Karpas-422 (cell line): ENCODE data around the gene TREH. TPM values are rescaled to one million over a fixed set of nuclear protein-coding genes. Genes with fewer than 3 reads are reported as not detected.

Source experiments
- DNase-seq: peaks from one replicate; pipeline ENCODE4 v3.0.0-alpha.2; 2015
- H2AFZ ChIP-seq: fragments of 200-600 bp; sonication (generic); 2 replicates; pipeline ENCODE4 v1.6.1; 2014; ENCODE audit warnings: antibody characterized with exemption, low read length, mixed read lengths
- H3K27ac ChIP-seq: fragments of 200-600 bp; sonication (generic); 2 replicates; pipeline ENCODE4 v1.5.1; 2014; ENCODE audit warnings: mild to moderate bottlenecking, low read length, moderate library complexity
- H3K27me3 ChIP-seq: fragments of 200-600 bp; sonication (generic); 2 replicates; pipeline ENCODE4 v1.6.1; 2014; ENCODE audit warnings: low read length, mixed read lengths
- H3K36me3 ChIP-seq: fragments of 200-600 bp; sonication (generic); 2 replicates; pipeline ENCODE4 v1.6.1; 2014; ENCODE audit warnings: low read length, mixed read lengths; ENCODE audit not compliant: insufficient read depth
- H3K4me1 ChIP-seq: fragments of 200-600 bp; sonication (generic); 2 replicates; pipeline ENCODE4 v1.6.1; 2014; ENCODE audit warnings: mild to moderate bottlenecking, low read length, mixed read lengths
- H3K4me2 ChIP-seq: fragments of 200-600 bp; sonication (generic); 2 replicates; pipeline ENCODE4 v1.6.1; 2014; ENCODE audit warnings: low read length, low read depth, mild to moderate bottlenecking; ENCODE audit not compliant: poor library complexity, severe bottlenecking
- H3K4me3 ChIP-seq: fragments of 200-600 bp; sonication (generic); 2 replicates; pipeline ENCODE4 v1.5.1; 2014; ENCODE audit warnings: mild to moderate bottlenecking, antibody characterized with exemption, low read length, mixed read lengths
- H3K79me2 ChIP-seq: fragments of 200-600 bp; sonication (generic); 2 replicates; pipeline ENCODE4 v1.6.1; 2014; ENCODE audit warnings: mild to moderate bottlenecking, low read length, mixed read lengths
- H3K9ac ChIP-seq: fragments of 200-600 bp; sonication (generic); 2 replicates; pipeline ENCODE4 v1.6.0; 2014; ENCODE audit warnings: low read length
- H3K9me2 ChIP-seq: fragments of 200-600 bp; sonication (generic), shearing (Covaris generic); replicated peaks from 2 replicates; pipeline ENCODE4 v1.6.0; 2014; ENCODE audit warnings: mild to moderate bottlenecking, low read length, moderate library complexity; ENCODE audit not compliant: insufficient read depth
- H3K9me3 ChIP-seq: fragments of 300-700, 200-600 bp; sonication (generic); 2 replicates; pipeline ENCODE4 v1.6.1; 2014; ENCODE audit warnings: low read length, mixed read lengths
- H4K20me1 ChIP-seq: fragments of 200-600 bp; sonication (generic); 2 replicates; pipeline ENCODE4 v1.6.1; 2014; ENCODE audit warnings: mild to moderate bottlenecking, antibody characterized with exemption, low read length, low read depth; ENCODE audit not compliant: insufficient read depth
- total RNA-seq: library from RNA; depleted of rRNA; stranded (reverse); fragments of >200 nt; shearing (Covaris generic); gene quantifications from 2 replicates; pipeline ENCODE4 v1.2.3, GENCODE V29; 2014; ENCODE audit warnings: low replicate concordance

The TREH gene
- total RNA-seq, 1 experiment from 2014 or later: not detected

GRCh38 chr11:118644496-118644895 lies 35.0 kb downstream of the TREH start:
- no peaks in the 10 kb centered on the region for H3K9me3 ChIP-seq
- H3K27ac ChIP-seq: no peak overlapping the region
- H3K4me1 ChIP-seq: no peaks in the 10 kb centered on the region
- H3K36me3 ChIP-seq: no peaks in the 10 kb centered on the region
- no peak overlapping the region for H3K4me2 ChIP-seq
- H3K9ac ChIP-seq: no peak overlapping the region
- H3K4me3 ChIP-seq: no peak overlapping the region
- H3K27me3 ChIP-seq: no peaks in the 10 kb centered on the region
- DNase-seq: no peak
- H3K79me2 ChIP-seq: no peaks in the 10 kb centered on the region
- no peak overlapping the region for H2AFZ ChIP-seq
- H4K20me1 ChIP-seq: no peaks in the 10 kb centered on the region
- H3K9me2 ChIP-seq: no peaks in the 10 kb centered on the region

DNA sequence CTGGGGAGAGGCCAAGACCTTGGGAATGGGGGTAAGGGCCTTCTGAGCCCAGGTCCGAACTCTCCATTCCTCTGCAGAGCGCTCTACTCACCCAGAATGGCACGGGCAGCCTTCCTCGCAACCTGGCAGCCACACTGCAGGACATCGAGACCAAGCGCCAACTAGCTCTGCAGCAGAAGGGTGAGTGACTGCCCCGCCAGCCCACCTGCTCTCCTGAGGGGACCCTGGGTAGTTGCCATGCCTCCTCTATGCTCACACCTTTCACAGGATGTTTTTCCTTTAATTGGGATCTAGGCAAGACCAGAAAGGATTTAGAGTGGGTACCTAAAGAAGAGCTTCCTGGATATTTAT lies 35.5 kb downstream of the TREH start:
- H3K27ac ChIP-seq: no peak overlapping the region
- H3K4me3 ChIP-seq: no peak overlapping the region
- H3K27me3 ChIP-seq: no peaks in the 10 kb centered on the region
- no peaks in the 10 kb centered on the region for H3K9me3 ChIP-seq
- H3K4me1 ChIP-seq: no peaks in the 10 kb centered on the region
- H3K36me3 ChIP-seq: no peaks in the 10 kb centered on the region
- no peak for DNase-seq
- no peaks in the 10 kb centered on the region for H3K79me2 ChIP-seq
- H4K20me1 ChIP-seq: no peaks in the 10 kb centered on the region
- no peaks in the 10 kb centered on the region for H3K9me2 ChIP-seq
- H3K4me2 ChIP-seq: no peak overlapping the region
- no peak overlapping the region for H2AFZ ChIP-seq
- H3K9ac ChIP-seq: no peak overlapping the region

DNA sequence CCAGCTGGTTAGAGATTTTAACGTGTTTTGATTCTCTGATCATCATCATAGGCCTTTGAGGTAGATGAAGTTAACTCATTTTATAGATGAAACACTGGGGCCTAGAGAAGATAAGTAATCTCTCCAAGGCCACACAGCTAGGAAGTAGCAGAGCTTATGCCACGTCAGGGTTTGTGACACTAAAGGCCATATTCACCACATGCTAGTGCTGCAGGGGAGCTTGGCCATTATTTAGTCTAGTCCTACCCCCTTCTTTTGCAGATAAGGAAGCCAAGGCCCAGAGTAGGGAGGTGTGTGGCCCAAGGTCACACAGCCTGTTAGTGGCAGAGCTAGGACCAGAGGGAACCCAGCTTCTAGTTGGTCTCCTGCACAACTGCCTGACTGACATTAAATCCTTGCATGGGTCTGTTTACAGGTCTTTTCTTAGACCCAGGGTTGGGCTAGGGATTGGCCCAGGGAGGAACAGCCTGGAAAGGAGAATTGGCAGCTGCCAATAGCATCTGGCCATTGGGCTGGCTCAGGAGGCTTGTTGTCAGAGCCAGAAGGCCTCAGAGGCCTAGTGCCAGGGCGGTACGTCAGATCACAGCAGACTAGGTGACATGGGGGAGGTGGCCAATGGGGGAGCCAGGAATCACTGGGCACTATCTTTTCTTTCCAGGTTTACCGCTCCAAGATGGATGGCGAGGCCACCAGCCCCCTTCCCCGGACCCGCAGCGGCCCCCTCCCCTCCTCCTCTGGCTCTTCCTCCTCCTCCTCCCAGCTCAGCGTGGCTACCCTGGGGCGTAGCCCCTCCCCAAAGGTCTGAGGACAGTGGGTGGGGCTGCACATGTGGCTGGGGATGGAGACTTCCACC lies 36.1 kb downstream of the TREH start:
- Histone ChIP-seq H3K9me3 (no peaks in the 10 kb centered on the region), H3K4me2 (no peak overlapping the region), H3K9me2 (no peaks in the 10 kb centered on the region), H3K9ac (no peak overlapping the region), H3K4me3 (no peak overlapping the region), H3K79me2 (no peaks in the 10 kb centered on the region), H2AFZ (no peak overlapping the region), H3K27ac (no peak overlapping the region), H3K27me3 (no peaks in the 10 kb centered on the region), H3K36me3 (no peaks in the 10 kb centered on the region), H4K20me1 (no peaks in the 10 kb centered on the region), H3K4me1 (no peaks in the 10 kb centered on the region)
- no peak for DNase-seq

DNA sequence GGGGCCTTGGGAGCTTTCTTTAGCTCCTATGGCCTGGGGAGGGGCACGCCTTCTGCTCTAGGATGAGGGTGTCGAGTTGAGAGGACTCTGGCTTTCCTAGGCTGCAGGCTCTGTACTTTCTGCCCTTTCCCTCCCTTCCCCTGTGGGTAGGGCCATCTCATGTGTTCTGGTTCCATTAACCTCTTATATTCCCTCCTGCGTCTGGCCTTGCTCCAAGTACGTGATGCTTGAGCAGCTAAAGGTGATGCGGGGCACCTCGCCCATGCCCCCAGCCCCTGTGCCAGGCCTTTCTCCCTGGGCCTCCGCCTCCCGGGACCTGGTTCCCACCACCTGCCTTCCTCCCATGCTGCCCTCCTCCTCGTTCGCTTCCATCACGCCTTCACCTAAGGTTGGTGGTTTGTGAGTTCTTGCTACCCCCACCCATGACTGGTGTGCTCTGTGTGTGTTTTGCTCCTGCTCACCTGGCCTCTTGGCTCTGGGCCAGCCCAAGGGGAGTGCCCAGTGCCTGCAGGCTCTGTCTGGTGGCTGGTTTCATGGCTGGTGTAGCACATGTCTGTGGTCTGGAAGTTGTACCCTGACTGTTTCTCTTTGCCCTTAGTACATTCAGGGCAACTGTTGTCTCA lies 37.9 kb downstream of the TREH start:
- H3K4me1 ChIP-seq: no peaks in the 10 kb centered on the region
- H3K9me3 ChIP-seq: no peaks in the 10 kb centered on the region
- no peak overlapping the region for H3K27ac ChIP-seq
- no peaks in the 10 kb centered on the region for H4K20me1 ChIP-seq
- H3K36me3 ChIP-seq: no peaks in the 10 kb centered on the region
- no peak overlapping the region for H3K4me2 ChIP-seq
- no peak overlapping the region for H3K4me3 ChIP-seq
- no peaks in the 10 kb centered on the region for H3K79me2 ChIP-seq
- H2AFZ ChIP-seq: no peak overlapping the region
- H3K9ac ChIP-seq: no peak overlapping the region
- DNase-seq: no peak
- no peaks in the 10 kb centered on the region for H3K9me2 ChIP-seq
- no peaks in the 10 kb centered on the region for H3K27me3 ChIP-seq

DNA sequence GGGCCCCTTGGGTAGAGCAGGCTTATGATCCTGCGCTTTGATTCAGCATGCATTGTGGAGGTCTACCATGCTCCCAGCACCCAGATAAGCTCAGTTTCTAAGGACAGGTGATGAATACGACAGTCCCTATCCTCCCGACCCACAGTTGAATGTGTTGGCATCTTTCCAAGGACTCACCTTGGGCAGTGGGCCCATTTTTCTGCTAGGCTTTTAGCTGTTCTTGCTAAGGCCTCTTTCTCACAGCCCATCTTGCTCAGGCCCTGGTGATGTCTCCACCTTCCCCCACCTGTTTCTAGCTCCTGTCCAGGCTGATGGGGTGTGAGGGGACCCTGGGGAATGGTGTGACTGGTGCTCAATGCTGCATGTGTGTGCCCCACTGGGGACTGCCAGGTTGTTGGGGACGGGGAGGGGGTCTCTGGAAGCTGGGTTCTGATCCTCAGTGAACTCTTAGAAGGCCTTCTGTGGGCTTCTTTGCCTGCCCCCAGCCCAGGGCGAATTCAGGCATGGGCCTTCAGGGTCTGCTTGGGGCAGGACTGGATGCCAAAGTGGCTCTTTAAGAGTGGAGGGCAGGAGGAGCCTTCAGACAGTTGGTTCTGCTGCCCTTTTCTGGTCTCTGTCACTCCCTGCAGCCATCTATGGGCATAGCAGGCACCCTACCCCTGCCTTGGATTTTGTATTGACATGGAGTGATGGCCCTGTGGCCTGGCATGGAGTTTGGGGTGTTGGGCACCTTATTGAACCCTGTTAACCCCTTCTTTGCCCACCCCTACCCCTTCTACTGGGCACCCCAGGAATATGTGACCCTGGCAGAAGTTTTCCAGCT lies 38.9 kb downstream of the TREH start:
- no peaks in the 10 kb centered on the region for H3K27me3 ChIP-seq
- no peak overlapping the region for H3K9ac ChIP-seq
- no peaks in the 10 kb centered on the region for H3K9me2 ChIP-seq
- H3K36me3 ChIP-seq: no peaks in the 10 kb centered on the region
- H3K4me2 ChIP-seq: no peak overlapping the region
- no peaks in the 10 kb centered on the region for H3K79me2 ChIP-seq
- no peak overlapping the region for H2AFZ ChIP-seq
- H4K20me1 ChIP-seq: no peaks in the 10 kb centered on the region
- H3K4me3 ChIP-seq: no peak overlapping the region
- H3K9me3 ChIP-seq: no peaks in the 10 kb centered on the region
- H3K4me1 ChIP-seq: no peaks in the 10 kb centered on the region
- H3K27ac ChIP-seq: no peak overlapping the region
- no peak for DNase-seq

DNA sequence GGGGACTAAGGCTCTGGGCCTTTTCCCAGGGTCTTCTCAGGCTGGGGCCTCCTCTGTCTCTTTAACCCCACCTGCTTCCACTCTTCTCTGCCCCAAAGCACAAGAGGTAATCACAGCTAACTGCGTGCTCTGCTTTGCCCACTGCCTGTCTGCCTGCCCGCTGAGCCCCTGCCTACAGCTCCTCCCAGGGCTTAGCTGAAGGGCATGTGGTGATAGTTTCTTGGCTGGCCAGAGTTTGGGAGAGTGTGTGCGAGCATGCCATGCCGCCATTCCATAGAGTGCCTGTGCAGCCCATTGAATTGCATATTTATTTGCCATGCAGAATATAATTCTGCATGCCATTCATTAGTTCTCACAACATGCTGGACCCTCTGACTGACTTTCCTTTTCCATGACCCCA lies 39.6 kb downstream of the TREH start:
- Histone ChIP-seq H3K27me3 (no peaks in the 10 kb centered on the region), H3K9me2 (no peaks in the 10 kb centered on the region), H3K4me3 (no peak overlapping the region), H2AFZ (no peak overlapping the region), H3K4me2 (no peak overlapping the region), H3K9me3 (no peaks in the 10 kb centered on the region), H3K36me3 (no peaks in the 10 kb centered on the region), H3K9ac (no peak overlapping the region), H3K27ac (no peak overlapping the region), H3K79me2 (no peaks in the 10 kb centered on the region), H4K20me1 (no peaks in the 10 kb centered on the region), H3K4me1 (no peaks in the 10 kb centered on the region)
- no peak for DNase-seq

- H3K9ac ChIP-seq: no peak overlapping the region
These were observed 40.7 kb downstream of the TREH start for GRCh38 chr11:118638726-118639125.

DNA sequence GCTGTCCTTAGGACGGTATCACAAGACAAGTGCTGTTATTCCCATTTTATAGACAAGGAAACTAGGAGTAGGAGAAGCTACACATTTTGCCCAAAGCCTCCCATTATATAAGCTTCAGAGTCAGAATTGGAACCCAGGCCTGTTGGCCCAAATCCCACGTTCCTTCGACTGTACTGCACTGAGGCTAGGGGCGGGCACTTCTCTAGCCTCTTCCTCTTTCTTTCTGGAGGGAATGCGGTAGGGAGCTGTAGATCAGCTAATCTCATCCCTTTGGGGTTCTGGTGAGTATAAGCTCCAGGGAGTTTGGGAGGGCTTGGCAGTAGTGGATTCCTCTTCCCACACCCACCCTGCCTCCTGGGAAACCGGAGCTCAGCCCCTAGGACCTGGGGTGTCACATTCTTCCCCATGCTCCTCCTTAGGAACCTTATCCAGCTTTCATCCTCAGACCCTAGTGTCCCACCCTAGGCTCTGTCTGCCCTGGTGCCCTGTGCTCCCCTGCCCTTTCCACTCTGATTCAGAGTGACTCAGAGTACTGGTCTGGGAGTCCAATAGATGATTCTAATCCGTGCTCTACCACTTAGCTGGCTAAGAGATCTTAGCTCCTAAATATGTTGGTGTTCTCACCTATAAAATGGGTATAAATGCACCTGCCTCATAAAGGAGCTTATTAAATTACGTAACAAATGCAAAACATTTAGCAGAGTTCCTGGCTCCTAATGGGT lies 42.7 kb downstream of the TREH start:
- no peak overlapping the region for H3K4me3 ChIP-seq
- no peak overlapping the region for H3K4me2 ChIP-seq
- H4K20me1 ChIP-seq: no peaks in the 10 kb centered on the region
- H3K9me3 ChIP-seq: no peaks in the 10 kb centered on the region
- H3K9me2 ChIP-seq: no peaks in the 10 kb centered on the region
- DNase-seq: no peak
- H3K79me2 ChIP-seq: no peaks in the 10 kb centered on the region
- H3K4me1 ChIP-seq: no peaks in the 10 kb centered on the region
- H3K36me3 ChIP-seq: no peaks in the 10 kb centered on the region
- no peak overlapping the region for H3K27ac ChIP-seq
- H2AFZ ChIP-seq: no peak overlapping the region
- no peak overlapping the region for H3K9ac ChIP-seq
- no peaks in the 10 kb centered on the region for H3K27me3 ChIP-seq

More at GRCh38 chr11:118638726-118639125, 40.7 kb downstream of the TREH start:
- Histone ChIP-seq H3K9me3 (no peaks in the 10 kb centered on the region), H3K27me3 (no peaks in the 10 kb centered on the region), H3K4me2 (no peak overlapping the region), H3K27ac (no peak overlapping the region), H3K9me2 (no peaks in the 10 kb centered on the region), H3K79me2 (no peaks in the 10 kb centered on the region), H3K4me1 (no peaks in the 10 kb centered on the region), H3K4me3 (no peak overlapping the region), H4K20me1 (no peaks in the 10 kb centered on the region), H2AFZ (no peak overlapping the region), H3K36me3 (no peaks in the 10 kb centered on the region)
- no peak for DNase-seq
